ACHN (cell line): ENCODE data around the gene DUSP11.
"Not testable (repeated sequence)": the region's sequence is repeated elsewhere in the genome, so short reads cannot be mapped to it uniquely, and the experiment has no call there.

Source experiments
- DNase-seq: peaks from one replicate; pipeline ENCODE4 v3.0.0-alpha.2; 2015
- in situ Hi-C: cut with HindIII; loops from 2 replicates; pipeline ENCODE4 v1.10.0; 2017; ENCODE audit warnings: low sequenced_read_pairs, low pct_ligation_motif_present, low pct_unique_long_range_greater_than_20kb

The DUSP11 gene

DNA sequence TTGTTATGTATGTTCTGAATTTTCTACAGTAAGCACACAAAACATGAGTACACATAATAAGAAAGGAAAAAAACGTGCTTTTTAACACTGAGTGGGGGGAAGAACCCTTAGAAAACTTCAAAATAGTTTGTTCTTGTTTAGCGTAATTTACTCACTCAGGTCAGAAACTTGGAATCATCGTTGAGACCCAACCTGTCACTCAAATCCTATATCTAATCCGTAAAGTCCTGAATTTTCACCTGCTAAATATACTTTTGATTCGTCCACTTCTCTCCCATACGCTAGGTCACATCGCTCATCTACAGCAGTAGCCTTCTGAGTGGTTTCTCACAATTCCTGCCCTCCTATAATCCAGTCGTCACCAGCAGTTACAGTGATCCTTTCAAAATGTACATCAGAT, 43.5 kb downstream of the DUSP11 start:
- in situ Hi-C loops = no loop called here
- peak; percentile 29 for DNase-seq

DNA sequence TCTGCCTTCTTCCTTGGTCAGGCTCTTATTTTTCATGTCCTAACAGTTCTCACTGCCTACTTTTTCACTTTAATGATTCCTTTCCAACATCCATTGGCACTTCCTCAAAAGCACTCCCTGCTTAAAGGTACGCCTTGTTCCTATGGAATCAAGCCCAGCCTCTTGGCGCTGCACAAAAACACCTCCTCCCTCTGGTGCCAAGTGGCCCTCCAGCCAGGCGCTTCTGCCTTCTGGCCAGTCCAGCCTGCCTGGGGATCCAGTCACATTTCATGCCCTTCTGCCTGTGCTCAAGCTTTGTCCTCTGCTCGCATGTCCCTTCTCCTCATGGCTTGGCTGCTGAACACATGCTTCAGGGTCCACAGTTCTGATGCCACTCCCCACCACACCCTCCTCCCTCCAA, 49.1 kb downstream of the DUSP11 start:
- in situ Hi-C loops = no loop called here
- DNase-seq = no peak

DNA sequence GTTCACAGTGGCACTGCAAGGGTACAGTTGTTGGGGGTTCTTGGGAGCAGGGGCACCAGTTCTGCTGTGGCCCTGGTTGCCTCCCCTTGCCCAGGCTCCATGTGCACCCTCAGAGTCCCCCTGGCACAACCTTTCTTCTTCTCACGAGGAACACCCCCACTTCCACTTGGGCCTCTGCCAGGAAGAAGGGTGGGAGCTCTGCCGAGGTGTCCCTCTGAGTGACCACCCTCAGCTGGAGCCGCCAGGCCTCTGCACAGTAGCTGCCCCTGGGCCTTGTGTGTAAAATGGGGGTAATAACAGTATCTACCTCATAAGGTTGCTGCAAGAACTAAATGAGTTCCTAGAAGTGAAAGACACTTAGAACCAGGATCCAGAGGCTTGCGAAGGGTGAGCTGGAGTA, 51.2 kb downstream of the DUSP11 start:
- in situ Hi-C loops = no loop called here
- no peak for DNase-seq

DNA sequence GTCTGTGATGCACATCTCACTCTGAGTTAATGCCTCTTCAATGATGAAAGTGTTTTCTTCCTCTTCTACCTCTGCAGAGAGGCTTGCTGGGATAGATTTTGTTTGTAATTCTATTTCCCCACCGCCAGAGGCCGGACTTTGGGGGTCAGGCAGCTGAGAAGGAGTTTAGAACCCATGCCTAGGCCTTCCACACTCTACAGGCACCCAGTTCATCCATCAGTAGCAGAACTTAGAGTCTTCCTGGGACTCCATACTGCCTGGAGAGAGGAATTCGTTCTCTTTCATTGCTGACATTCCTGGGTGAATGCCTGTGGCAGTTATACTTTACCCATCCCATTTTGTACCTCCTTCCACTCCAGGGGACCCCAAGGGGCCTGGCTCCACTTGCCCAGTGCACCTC, 51.9 kb downstream of the DUSP11 start:
- no peak for DNase-seq
- in situ Hi-C loops = no loop called here

DNA sequence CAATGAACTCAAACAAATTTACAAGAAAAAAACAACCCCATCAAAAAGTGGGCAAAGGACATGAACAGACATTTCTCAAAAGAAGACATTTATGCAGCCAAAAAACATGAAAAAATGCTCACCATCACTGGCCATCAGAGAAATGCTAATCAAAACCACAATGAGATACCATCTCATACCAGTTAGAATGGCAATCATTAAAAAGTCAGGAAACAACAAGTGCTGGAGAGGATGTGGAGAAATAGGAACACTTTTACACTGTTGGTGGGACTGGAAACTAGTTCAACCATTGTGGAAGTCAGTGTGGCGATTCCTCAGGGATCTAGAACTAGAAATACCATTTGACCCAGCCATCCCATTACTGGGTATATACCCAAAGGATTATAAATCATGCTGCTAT, 53.2 kb downstream of the DUSP11 start:
- in situ Hi-C loops, DNase-seq: not testable (repeated sequence)

DNA sequence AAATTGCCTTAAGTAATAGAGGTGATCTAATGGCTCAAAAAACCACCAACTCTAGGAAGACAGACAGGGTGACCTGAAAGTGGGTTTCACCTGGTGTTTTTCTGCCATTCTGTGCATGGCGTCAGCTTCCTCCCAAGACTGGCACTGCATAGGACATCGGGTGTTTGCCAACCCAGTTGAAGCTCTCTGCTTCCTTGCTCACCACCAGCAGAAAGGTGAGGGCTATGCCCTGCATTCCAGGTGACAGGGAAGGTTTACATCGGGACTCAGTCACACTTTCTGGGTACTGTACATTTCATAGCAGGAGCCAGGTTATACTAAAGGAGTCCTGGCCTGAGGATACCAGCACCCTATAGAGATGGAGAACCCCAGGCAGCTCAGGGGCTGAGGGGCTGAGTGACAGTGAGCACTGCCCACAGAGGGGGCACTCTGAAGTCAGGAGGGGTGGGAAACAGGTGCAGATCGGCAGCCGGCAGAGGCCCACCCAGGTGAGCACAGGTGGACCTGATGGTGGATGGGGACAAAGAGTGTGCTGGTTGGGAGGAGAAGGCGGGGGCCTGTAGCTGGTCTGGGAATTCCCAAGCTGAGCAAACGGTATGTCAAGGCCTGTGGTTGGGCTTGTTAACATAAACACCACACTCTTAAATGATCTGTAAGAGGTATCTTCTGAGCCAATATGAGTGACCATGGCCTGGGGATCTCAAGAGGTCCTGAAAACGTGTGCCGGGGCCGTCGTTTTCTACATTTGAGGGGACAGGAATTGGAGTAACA, 60.9 kb downstream of the DUSP11 start:
- DNase-seq = no peak
- in situ Hi-C loops = no loop called here

DNA sequence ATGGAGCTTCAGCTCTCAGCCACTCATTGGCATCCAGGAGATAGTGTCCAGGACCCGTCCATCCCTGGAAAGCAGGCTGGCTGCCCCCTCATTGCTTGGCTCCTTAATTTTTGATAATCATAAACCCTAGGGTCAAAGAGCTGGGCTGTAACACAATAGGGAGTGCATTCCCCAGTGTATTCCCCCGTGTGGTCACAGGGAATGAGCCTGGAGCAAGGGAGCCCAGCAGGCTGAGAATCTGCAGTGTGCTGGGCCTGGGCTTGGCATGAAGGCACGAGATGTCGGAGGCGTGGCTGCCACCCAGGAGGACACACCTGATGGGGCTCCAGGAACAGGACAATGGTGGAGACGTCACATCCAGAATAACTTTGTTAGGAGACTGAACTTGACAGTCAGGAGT, 61.5 kb downstream of the DUSP11 start:
- in situ Hi-C loops = no loop called here
- DNase-seq = no peak

DNA sequence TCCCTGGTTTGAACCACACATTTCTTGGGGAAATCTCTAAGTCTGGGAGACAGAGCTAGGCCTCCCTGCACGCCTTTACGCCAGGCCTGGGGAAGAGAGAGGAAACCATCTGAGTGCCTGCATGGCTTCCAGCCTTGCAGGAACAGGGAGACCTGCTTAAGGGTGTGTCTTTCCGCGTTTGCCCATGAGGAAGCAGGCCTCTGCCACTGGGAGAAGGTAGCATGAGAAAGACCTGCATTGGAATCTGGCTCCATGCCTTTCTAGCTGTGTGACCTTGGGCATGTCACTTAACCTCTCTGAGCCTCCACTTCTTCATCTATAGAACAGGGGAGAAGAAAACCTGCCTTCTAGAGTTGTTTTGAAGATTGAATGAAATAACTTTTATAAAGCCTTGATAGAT, 62.2 kb downstream of the DUSP11 start:
- DNase-seq, in situ Hi-C loops: not testable (repeated sequence)

DNA sequence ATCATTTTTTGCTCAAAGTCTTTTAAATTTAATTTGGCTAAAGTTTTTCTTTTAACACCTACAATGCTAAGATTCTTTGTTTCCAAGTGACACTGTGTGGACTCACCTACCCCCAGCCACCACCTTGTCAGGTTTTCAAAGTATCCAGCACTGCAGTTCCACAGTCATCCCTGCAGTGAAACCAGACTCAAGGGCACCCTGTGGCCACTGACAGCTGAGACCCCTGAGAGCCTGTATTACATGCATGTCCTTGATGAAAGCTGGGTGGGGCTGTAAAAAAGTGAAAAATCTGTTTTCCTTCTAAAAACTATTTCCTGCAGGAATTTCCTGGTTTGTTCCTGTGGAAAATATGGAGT, 62.7 kb downstream of the DUSP11 start:
- DNase-seq = no peak
- in situ Hi-C loops = no loop called here

DNA sequence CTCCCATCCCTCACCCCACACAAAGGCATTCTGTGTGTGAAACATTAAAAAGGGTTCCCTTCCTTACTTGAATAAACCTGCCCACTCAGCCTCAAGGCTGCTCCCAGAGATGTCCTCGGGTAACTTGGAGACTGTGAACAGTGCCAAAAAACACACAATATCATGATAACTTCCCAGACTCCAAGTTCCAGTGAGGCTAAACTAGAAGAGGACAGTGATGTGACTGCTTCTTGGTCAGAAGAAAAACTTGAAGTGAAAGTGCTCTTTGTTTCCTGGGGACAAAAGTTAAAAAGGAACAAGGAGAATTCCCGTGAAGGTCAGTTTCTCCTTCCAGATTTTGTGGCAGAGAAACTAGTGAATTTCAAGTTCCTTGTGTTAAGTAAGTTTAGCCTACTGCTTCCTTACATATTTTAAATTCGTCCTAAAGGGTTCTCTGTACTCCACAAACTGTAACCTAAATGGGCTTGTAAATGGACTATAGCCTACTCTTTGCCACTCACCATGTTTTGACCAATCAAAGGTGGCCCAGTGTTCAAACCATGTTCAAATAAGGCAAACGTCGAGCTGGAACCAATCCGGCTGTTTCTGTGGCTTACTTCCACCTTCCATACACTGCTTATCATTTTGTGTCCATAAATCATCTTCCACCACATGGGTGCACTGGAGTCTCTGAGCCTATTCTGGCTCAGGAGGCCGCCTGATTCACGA, 63.2 kb downstream of the DUSP11 start:
- in situ Hi-C loops = no loop called here
- DNase-seq = no peak

DNA sequence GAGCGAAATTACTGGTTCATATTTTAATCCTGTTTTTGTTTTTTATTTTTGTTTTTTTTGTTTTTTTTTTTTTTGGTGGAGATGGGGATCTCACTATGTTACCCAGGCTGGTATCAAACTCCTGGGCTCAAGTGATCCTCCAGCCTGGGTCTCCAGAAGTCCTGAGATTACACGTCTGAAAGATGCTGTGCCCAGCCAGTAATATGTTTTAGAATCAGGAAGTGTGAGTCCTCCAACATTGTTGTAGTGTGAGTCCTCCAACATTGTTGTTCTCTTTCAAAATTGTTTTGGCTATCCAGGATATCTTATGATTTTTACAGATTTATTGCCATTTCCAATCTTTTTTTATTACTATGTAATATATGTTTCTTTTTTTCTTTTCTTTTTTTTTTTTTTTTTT, 65.8 kb downstream of the DUSP11 start:
- DNase-seq = no peak

More for the DNA sequence above, 65.8 kb downstream of the DUSP11 start:
- in situ Hi-C loops = no loop called here
